Ishikawa (cell line): ENCODE results near the gene CD302.

Experiments
- EGR1 ChIP-seq: IDR thresholded peaks from 2 replicates; pipeline ENCODE4 v1.6.1; 2012
- EP300 ChIP-seq: IDR thresholded peaks from 2 replicates; pipeline ENCODE4 v1.6.1; 2012; ENCODE audit warnings: borderline replicate concordance
- MAX ChIP-seq: IDR thresholded peaks from 2 replicates; pipeline ENCODE4 v1.6.1; 2012
- USF1 ChIP-seq: IDR thresholded peaks from 2 replicates; pipeline ENCODE4 v1.6.1; 2012
- YY1 ChIP-seq: IDR thresholded peaks from 2 replicates; pipeline ENCODE4 v1.6.1; 2012; ENCODE audit warnings: low read depth

GRCh38 chr2:159725713-159726112, 72.3 kb downstream of the CD302 start:
- TF ChIP-seq EP300 (no peak), EGR1 (no peak), MAX (no peak), YY1 (no peak), USF1 (no peak)
